Vagina (tissue), 2 donors: ENCODE measurements around the gene ARFIP1.

Source experiments
- POLR2AphosphoS5 ChIP-seq, 2 donors: sonication (generic); formaldehyde crosslinking; IDR thresholded peaks; one replicate each; pipeline ENCODE4 v1.9.0; 2017; ENCODE audit warnings: antibody characterized with exemption in 2 of 2, mild to moderate bottlenecking in 2 of 2, low read depth in 1 of 2; ENCODE audit not compliant: insufficient read depth in 1 of 2
- TF ChIP-seq, protein P1 (sequence below), 3 experiments: fragments of 450-650 bp in 2 of 3; fragments of 200-600 bp in 1 of 3; sonication (generic) in 1 of 3; IDR thresholded peaks; one replicate each; pipeline ENCODE4 v1.5.1; 2017 to 2019; ENCODE audit warnings: antibody characterized with exemption in 3 of 3, mild to moderate bottlenecking in 2 of 3, moderate library complexity in 2 of 3

DNA sequence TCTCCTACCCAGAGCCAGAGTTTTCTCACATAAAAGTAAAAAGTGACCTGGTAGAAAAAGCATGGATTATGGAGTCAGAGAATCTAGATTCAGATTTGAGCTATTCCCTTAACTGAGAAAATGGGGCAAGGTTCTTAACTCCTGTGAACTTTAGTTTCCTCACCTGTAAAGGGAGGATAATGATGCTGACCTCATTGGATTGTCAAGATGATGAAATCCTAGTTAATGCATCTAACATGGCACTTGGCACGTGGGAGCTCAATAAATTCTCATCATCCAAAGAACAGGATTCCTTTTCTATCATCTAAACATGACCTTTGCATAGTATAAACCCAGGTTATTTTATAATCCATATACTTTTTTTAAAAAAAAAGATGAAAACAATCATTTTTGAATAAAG lies 175.0 kb downstream of the ARFIP1 start:
- TF ChIP-seq, protein P1, sequence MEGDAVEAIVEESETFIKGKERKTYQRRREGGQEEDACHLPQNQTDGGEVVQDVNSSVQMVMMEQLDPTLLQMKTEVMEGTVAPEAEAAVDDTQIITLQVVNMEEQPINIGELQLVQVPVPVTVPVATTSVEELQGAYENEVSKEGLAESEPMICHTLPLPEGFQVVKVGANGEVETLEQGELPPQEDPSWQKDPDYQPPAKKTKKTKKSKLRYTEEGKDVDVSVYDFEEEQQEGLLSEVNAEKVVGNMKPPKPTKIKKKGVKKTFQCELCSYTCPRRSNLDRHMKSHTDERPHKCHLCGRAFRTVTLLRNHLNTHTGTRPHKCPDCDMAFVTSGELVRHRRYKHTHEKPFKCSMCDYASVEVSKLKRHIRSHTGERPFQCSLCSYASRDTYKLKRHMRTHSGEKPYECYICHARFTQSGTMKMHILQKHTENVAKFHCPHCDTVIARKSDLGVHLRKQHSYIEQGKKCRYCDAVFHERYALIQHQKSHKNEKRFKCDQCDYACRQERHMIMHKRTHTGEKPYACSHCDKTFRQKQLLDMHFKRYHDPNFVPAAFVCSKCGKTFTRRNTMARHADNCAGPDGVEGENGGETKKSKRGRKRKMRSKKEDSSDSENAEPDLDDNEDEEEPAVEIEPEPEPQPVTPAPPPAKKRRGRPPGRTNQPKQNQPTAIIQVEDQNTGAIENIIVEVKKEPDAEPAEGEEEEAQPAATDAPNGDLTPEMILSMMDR (IDR thresholded peaks at IDR 0.05), result no peak
- TF ChIP-seq POLR2AphosphoS5 (IDR thresholded peaks at IDR 0.05; ENCODE audit: insufficient read depth in 1 of 2, low read depth in 1 of 2), result no peak
